HTERT RPE-1 (cell line): ENCODE measurements around the gene SRRM4.

Experiments used
- in situ Hi-C: fragments of 300-500 bp; cut with MboI; formaldehyde crosslinking; loops from 4 replicates; pipeline ENCODE4 v1.14.3; 2020; ENCODE audit warnings: low sequenced_read_pairs

The SRRM4 gene

GRCh38 chr12:119183942-119184695, 202.8 kb downstream of the SRRM4 start:
- in situ Hi-C loops, result no loop called here

- in situ Hi-C loops, result no loop called here
Measured at GRCh38 chr12:119195256-119195655, 213.9 kb downstream of the SRRM4 start.

GRCh38 chr12:119198440-119198839, 217.1 kb downstream of the SRRM4 start:
- in situ Hi-C loops, result no loop called here

- in situ Hi-C loops, result no loop called here
Measured at GRCh38 chr12:119200601-119201000, 219.3 kb downstream of the SRRM4 start.

GRCh38 chr12:119201789-119202543, 220.6 kb downstream of the SRRM4 start:
- in situ Hi-C loops, result no loop called here

- in situ Hi-C loops, result no loop called here
Measured at GRCh38 chr12:119202544-119202943, 221.2 kb downstream of the SRRM4 start.

- in situ Hi-C loops, result no loop called here
Measured at GRCh38 chr12:119204131-119204530, 222.8 kb downstream of the SRRM4 start.

GRCh38 chr12:119204671-119205285, 223.4 kb downstream of the SRRM4 start:
- in situ Hi-C loops, result no loop called here

- in situ Hi-C loops, result no loop called here
Measured at GRCh38 chr12:119206348-119207062, 225.2 kb downstream of the SRRM4 start.

GRCh38 chr12:119207063-119207560, 225.8 kb downstream of the SRRM4 start:
- in situ Hi-C loops, result no loop called here

GRCh38 chr12:119208626-119209061, 227.3 kb downstream of the SRRM4 start:
- in situ Hi-C loops, result no loop called here

- in situ Hi-C loops, result no loop called here
Measured at GRCh38 chr12:119211884-119212283, 230.5 kb downstream of the SRRM4 start.
